HG03342 (cell line): ENCODE results near the gene NEDD4L.

Source experiments
- ATAC-seq: cut with Tn5 transposase; IDR thresholded peaks from one replicate; pipeline ENCODE4 v1.9.1; 2021; ENCODE audit warnings: mild to moderate bottlenecking, moderate library complexity; ENCODE audit not compliant: unreplicated experiment

Gene NEDD4L

DNA sequence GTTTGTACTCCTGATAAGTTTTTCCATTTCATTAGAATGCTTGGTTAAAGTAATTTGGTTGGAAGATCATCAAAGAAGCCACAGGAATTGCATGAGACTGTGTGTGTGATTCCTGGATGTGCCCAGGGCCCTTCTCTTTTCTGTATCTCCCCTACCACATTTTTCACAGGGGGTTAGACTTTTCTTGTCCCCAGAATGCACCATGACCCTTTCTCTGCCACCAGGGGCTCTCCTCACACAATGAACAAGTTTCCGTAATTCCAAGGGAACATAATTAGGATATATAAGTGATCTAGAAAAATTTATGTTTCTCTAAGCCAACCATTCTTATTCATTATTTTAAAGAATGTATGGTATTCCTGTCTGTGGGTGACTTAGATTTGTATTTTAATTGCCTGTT, 291.8 kb downstream of the NEDD4L start:
- no peak for ATAC-seq

DNA sequence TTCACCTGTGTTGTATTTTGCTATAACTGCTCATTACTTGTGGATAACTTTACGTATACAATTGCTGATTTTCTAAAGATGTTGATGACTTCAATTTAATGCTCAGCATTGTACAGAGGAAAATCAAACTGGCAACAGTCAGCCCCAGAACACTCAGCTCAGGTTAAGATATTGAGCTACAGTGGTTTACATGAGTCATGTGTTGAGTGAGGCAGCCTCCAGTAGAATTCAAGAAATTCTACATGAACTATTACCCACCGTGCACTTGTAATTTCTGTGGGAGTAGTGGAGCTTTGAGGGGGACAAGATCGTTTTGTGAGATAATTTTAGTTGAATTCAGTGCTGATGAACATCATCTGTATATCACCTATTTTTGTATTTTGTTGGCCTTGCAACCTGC, 292.6 kb downstream of the NEDD4L start:
- no peak for ATAC-seq

DNA sequence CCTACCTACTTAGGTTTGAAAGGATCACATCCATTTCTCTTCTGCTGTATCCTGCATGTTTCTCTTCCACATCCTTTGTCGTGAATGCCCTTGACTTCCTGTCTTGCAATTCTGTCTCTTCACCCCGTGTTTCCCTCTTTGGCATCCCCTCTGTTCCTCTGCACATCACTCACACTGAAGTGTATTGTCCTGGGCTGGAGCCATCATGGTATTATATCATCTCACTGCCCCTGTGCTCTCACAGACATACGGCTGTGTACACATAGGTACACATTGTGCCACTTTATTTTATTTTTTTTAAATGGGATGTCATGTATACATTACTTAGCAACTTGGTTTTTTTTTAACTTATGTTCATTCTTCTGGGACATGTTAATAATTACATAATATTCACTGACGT, 293.3 kb downstream of the NEDD4L start:
- ATAC-seq = no peak

DNA sequence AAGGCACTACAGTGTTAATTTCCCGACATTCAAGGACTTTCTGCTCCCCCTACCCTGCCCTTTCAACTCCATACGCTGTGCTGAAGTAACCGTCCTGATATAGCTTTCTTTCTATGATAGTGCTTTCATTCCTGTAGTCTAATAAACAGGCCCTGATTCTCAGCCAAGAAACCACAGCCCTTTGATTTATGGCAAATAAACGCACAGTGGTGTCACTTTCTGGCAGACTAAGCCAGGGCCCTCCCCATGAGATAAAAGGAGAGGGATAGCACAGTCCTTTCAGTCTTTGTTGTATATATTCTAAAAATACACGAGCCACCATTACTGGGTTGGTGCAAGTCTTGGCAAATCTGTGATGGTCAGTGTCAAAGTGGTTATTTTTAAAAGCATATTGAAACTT, 293.7 kb downstream of the NEDD4L start:
- no peak for ATAC-seq

DNA sequence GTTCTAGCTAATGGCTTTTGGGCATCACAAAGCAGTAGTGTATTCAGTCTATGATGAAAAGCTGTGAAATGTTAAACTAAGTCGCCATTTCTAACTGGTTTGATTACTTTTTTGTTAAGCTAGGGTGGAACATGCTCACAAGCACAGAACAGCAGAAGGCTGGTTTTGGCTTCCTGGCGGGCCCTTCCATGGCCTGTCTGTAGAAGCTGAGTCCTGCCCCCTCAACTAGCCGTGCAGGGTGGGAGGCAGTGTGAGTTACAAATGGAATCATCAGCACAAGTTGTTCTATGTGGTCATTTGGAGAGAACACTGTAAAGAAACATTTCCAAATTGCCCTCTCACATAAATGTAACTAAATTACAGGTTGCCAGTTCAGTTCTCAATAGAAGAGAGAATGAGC, 294.1 kb downstream of the NEDD4L start:
- no peak for ATAC-seq

DNA sequence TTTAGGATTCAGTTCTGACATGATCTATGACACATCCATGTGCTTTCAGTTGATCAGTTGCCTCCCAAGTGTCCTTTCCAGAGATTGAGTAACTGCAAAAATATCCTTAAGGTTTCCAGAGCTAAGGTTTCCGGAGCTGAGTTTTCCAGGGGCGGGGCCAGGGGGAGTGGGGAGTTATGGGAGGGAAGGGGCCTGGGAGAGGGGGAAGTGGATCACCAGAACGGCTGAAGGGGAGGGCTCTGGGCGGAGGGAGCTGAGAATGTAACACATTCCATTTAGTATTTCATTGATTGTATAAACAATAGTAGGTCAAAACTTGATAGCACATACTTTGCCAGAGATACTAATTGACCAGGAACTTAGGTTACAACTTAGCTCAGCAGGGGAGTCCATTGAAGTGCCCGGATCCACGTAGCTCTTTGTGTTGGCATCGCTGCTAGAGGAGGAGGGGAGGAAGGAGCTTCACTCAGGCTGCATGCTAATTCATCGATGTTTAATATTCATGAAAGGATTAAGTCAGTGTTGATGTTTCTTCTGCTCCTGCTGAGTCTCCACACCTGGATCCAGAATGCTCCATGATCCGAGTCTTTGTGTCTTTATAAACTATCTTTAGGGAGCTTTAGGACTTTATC, 295.1 kb downstream of the NEDD4L start:
- ATAC-seq = no peak

DNA sequence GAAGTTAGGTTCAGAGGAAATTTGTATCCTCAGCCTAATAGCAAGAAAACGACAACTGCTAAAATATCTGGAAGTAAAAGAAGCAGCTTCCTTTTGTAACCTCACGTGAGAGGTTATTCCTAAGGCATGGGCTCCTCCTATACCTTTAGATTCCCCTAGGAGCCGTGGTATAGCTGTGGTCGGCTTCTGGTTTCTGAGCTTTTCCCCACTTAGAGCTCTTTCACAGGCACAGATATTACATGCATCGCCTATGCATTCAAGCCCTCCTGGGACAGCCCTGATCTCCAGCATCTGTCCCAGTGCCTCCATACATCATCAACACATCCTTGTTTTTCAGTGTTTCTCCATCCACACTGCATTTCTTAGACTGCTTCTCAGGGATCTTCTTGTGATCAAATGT, 295.9 kb downstream of the NEDD4L start:
- no peak for ATAC-seq

DNA sequence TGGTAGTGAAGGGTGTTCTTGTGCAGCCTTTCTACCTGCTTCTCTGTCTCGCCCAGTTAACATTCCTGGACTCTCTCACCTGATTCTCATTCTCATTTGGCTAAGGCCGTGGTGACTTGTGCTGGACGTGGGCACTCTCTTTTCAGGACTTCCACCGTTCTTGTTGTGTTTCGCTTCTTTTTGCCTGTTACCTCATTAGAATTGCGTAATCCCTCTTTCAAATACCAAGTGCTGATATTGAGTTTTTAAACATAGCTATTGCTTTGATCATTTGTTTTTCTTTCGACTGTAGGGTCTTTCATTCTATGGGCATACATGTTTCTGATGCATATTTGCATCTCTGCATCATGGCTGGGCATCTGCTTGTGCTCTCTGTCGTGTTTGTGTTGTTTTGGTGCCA, 297.9 kb downstream of the NEDD4L start:
- no peak for ATAC-seq

DNA sequence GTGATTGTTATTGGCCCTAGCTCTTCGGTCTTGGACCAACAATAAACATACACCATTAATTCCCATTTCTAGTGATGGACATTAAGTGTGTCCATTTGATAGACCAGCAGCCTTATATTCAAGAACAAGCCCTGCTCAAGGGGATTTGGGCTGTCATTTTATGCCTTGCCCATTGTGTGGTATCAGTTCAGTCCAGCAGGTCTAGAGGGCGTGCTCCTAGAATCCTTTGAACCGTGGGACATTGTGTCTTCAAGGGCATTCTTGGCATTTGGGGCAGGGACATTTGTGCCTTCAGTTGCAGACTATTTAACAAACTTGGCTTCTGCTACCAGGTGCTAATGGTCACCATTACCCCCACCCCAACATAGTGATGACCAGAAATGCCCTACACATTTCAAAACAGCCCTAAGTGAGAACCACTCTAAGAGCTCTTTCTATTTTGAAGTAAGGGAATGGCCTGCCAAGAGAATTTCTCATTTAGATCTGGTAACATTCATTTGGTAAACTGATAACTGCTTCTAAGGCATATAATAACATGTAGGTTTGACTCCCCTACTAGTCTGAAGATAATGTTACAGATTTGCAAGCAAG, 300.1 kb downstream of the NEDD4L start:
- no peak for ATAC-seq

DNA sequence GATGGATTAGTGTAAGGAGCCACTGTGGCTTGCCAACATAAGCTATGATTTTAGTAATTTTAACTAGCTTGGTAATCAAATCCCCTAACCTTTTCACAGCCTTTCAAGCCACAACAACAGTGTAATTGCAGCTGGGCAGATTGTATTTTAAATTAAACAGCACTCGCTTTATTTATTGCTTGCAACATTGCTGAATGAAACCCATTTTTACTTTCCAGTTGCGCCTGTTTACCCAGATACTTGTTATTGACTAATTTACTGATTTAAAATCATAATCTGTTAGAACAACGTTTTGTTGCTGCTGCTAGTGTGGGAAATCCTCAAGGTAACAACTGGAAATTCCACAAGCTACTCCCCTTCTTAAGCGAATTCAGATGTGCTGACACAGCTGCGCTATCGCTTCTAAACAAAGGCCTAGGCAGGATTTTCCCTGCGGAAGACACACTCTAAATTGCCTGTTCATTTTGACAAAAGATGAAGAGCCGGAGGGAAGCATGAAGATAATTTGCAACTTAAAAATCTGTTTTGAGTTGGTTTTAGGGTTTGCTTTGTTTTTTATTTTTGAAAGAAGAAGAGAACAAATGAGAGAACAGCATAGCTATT, 300.9 kb downstream of the NEDD4L start:
- ATAC-seq = no peak

DNA sequence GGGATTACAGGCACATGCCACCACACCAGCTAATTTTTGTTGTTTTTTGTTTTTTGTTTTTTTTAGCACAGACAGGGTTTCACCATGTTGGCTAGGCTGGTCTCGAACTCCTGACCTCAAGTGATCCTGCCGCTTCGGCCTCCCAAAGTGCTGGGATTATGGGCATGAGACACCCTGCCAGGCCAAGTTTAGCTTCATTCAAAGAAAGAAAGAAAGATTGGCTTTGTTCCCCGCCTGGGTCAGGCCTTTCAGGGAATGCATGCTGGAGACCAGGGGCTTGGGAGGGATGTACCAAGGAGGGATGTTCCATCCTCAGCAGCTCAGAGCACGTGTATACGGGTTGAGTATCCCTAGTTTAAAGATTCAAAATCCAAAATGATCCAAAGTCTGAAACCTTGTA, 301.8 kb downstream of the NEDD4L start:
- ATAC-seq = no peak

DNA sequence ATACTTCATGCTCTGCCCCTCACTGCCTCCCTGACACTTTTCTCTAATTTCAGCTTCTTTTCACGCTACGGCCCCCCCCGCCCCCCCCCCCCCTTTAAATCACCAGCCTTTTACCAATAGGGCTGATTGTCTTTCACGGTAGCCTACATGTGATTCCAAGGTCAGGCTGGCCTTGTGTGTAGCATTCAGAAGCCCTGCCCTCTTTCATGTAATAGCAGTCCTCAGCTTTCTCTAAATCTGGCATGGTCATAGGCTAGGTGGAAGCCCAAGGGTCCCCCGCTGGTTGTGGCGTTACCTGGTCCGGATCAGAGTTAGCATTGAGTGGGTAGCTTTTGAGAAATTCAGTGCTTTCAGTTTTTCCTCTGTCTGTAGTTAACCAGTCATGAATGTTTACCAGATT, 303.1 kb downstream of the NEDD4L start:
- ATAC-seq = no peak

DNA sequence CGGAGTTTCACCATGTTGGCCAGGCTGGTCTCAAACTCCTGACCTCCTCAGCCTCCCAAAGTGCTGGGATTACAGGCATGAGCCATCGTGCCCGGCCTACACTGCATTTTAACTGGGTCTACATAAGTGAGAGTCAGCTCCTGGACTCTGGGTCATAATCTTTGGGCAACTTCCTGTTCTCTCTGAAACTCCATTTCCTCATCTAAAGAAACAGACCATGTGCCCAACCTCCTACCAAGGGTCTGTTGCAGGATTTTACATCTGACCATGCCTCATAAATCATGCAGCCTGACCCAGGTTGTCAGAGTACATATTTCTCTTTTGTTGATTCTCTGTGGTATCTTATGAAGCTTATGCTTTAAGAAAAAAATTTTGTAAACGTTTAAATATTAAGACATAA, 304.5 kb downstream of the NEDD4L start:
- no peak for ATAC-seq

DNA sequence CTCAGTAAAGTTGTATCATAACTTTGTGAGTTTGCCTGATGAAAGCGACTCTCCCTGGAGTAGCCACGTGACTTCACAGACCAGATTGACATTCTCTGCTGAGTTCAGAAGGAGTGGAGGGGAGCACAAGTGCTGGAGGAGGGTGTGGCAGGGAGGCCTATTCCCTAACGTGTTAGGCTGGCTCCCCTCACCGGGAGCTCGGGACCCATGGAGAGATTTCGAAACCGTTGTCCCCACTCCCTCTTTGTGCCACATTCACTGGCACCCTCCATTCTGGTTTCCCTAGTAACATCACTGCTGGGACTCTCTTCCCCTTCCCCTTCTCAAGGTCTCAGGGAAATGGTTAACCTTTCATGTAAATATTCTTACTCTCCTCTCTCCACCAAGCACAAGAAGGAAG, 304.9 kb downstream of the NEDD4L start:
- ATAC-seq = no peak

DNA sequence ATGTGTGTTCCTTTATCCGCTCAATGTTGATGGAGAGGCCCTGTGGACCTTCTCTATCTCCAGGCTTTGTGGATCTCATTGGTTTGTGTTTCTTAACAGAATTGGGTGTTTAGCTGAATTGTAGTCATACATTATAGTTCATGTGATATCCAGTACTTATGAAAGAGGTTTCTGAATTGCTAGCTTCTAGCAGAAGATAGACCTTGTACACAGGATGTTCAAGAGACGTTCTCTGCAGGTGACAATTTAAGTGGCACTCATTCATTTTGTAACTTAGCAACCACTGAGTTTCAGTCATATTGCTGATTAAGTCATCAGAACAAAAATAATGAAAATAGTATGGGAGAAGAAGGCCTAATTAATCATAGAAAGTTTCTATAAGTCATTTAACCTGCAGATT, 305.6 kb downstream of the NEDD4L start:
- ATAC-seq = no peak

DNA sequence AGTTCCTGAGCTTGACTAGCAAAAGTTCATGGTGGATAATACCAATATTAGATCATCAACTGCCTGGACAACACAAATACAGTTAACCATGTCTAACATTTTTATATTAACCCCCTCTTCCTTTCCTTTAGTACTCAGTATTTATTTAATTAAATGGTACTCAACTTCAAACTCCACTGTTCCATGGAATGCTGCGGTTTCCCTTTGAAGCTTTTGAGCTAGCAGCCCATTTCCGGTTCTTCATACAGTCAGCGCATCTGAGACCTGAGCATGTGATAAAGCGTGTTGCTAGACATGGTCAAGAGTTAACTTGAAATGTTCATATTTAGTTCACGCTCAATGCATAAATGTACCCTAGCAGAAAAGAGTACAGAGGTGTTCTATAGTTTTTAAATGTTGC, 306.5 kb downstream of the NEDD4L start:
- ATAC-seq = no peak

DNA sequence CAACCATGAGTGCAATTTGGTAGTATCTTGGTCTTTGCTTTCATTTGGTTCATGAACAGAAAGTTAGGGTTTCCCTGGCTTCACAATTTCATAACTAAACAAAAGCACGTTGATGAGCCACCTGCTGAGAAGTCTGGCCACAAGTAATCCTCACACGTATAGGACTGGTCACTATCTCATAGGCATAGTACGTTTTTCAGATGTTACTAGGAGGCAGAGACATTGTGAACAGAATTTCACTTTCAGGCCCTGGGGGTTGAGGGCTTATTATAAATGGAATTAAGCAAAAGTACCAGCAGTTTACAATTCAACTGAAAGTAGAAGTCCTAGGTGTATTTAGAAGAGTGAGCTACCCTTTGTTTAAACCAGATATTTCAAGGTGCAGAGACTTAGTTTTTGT, 307.8 kb downstream of the NEDD4L start:
- no peak for ATAC-seq

DNA sequence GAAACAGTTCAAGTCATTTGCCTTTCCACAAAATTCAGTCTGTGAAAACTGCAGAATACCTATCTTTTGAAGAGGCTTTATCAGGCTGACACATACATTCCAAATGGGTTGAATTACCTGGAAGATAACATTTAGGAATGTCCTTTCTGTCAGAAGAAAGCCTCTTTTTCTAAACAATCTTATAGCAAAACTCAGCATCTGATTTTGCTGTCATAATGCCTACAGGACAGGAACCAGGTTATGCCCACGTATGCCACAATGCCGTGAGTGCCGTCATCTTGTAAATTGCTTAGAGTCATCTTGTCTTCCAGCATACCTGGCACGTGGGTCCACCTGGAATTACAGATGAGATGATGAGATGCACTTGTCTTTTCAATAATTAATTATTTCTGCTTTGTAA, 309.6 kb downstream of the NEDD4L start:
- ATAC-seq = no peak

DNA sequence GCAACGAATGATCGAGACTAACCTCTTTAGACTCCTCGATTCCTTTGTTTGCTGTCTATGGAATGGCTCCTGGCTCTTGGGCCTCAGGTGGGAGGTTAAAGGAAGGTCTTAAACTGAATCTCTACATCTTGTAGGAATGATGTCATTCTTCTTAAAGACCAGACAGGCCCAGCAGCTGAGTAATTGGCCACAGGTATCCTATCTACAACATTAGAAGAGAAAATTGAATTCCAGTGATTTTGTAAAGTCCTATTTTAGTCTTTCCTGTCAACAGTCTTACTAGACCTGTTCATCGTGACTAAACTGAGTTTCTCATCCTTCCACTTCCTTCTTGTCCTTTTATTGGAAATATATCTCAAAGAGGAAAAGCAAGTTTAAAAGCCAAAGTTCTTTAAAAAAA, 310.0 kb downstream of the NEDD4L start:
- ATAC-seq = no peak

DNA sequence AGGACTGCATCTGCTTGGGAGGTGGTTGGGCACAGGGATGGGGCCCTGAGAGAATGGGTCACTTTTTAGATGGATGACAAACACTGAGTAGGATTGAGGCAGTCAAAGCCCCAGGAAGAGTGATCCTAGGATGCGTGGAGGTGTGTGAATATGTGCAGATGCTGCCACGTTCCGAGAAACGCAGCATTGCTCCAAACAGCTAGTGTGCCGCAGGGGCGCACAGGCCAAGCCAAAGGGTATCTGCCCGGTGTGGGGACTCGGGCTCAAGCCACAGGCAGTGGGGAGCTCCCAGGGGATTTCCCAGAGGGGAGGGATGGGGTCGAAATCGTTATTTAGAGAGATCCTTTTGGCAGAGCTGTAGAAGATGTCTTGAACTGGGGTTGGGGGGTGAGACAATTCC, 310.8 kb downstream of the NEDD4L start:
- no peak for ATAC-seq

DNA sequence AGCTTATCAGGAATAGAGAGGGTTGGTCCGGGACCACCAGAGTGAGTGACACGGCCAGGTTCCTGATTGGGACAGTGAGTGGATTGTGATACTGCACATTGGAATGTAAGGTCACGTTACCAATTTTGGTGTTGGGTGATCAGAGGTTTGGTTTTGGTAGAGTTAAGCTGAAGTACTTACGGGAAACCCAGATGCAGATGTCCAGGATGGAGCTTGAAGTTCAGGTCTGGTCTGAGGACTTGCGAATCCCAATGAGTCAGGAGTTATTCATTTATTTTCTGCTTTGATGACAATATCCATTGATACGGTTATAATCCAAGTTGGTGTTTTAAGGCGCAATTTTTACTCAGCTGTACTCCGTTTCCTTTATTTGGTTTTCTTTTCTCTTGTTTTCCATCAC, 311.2 kb downstream of the NEDD4L start:
- ATAC-seq = no peak

DNA sequence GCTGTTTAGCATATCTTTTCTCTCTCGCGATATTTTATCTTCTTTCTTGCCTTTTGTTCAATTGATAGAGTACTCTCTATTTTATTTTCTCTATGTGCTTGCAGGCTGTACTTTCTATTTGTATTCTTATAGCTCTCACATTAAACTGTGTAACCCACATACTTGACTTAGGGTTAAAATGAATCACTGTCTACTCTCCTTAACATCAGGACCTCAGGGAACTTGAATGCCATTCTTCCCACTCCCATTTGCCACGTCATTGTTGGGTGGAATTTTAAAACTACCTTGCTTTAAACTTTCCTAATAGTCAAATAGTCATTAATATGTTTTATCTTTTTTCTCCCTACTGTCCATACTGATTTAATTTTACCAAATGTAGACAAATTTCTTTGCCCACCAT, 315.2 kb downstream of the NEDD4L start:
- no peak for ATAC-seq

DNA sequence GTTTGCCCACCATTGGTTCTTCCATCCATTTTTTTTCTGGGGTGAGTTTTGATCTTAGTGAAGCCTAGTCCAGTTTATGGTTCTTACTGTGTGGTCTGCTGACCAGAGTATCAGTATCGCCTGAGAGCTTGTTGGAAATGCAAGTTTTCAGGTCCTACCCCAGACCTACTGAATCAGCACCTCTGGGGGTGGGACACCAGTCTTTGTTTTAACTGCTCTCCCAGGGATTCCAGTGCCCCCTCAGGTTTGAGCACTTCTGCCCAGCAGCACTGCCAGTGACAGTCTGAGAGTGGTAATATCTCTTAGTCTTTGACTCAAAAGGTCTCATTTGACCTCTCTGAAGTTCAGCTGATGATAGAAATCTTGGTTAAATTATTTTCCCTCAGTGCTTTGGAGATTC, 315.6 kb downstream of the NEDD4L start:
- no peak for ATAC-seq
